ENCODE results near the gene FOXL3. TPM values are rescaled to one million over a fixed set of nuclear protein-coding genes. Genes with fewer than 3 reads are reported as not detected.

The FOXL3 gene
- total RNA-seq, 1 donor from 2014 or later, result not detected

GRCh38 chr7:300546-301290, 10.7 kb downstream of the FOXL3 start:
- no peaks in the 10 kb centered on the region for H3K9me3 Mint-ChIP-seq
- no peak for DNase-seq (ENCODE audit: extremely low spot score, unreplicated experiment)
- H3K27me3 Mint-ChIP-seq, result peaks cover 8% of the 10 kb centered on the region
- no peak overlapping the region for H3K4me3 Mint-ChIP-seq
- TF ChIP-seq, protein P1, sequence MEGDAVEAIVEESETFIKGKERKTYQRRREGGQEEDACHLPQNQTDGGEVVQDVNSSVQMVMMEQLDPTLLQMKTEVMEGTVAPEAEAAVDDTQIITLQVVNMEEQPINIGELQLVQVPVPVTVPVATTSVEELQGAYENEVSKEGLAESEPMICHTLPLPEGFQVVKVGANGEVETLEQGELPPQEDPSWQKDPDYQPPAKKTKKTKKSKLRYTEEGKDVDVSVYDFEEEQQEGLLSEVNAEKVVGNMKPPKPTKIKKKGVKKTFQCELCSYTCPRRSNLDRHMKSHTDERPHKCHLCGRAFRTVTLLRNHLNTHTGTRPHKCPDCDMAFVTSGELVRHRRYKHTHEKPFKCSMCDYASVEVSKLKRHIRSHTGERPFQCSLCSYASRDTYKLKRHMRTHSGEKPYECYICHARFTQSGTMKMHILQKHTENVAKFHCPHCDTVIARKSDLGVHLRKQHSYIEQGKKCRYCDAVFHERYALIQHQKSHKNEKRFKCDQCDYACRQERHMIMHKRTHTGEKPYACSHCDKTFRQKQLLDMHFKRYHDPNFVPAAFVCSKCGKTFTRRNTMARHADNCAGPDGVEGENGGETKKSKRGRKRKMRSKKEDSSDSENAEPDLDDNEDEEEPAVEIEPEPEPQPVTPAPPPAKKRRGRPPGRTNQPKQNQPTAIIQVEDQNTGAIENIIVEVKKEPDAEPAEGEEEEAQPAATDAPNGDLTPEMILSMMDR (conservative IDR thresholded peaks at IDR 0.05), result no peak
- peaks cover 4% of the 10 kb centered on the region for H3K4me1 Mint-ChIP-seq (ENCODE audit: unreplicated experiment)
- H3K36me3 Mint-ChIP-seq, result no peaks in the 10 kb centered on the region
- no peak overlapping the region for H3K27ac Mint-ChIP-seq

DNA sequence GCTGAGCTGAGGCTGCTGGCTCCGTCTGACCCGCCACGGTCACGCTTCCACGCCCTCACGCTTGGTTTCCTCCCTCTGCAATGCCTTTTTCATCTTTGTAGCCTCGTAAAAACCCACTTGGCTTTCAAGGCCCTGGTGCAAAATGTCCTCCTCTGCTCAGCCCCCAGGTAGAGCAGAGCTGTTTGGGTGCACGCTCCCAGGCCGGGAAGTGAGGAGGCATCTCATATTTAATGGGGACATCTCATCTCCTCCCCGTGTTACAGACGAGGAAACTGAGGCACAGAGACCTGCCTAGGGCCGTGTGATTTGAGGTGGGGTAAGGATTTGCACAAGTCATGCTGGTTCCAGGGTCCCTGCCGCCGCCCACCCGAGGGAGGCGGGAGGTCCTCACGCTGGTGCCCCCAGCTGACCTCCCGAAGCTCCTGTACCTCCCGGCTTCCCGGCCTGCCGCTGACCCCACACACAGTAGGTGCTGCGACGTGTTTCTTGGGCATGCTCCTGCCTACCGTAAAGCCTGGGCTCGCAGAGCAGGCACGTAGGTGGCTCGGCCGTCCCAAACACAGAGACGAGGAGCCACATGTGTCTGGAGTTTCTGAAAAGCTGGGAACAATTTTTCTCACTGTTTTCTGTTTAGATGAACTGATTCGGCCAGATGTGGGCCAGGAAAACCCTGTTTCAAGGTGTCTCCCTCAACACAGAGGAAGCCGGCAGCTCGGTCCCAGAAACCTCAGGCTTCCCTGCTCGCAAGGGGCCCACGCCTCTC, 11.5 kb downstream of the FOXL3 start:
- peaks cover 4% of the 10 kb centered on the region for H3K4me1 Mint-ChIP-seq (ENCODE audit: unreplicated experiment)
- H3K27ac Mint-ChIP-seq, result no peak overlapping the region
- no peak overlapping the region for H3K4me3 Mint-ChIP-seq
- no peaks in the 10 kb centered on the region for H3K36me3 Mint-ChIP-seq
- DNase-seq (ENCODE audit: extremely low spot score, unreplicated experiment), result no peak
- TF ChIP-seq, protein P1 (conservative IDR thresholded peaks at IDR 0.05), result no peak
- H3K9me3 Mint-ChIP-seq, result no peaks in the 10 kb centered on the region
- H3K27me3 Mint-ChIP-seq, result peaks cover 8% of the 10 kb centered on the region

GRCh38 chr7:302054-302992, 12.4 kb downstream of the FOXL3 start:
- DNase-seq (ENCODE audit: extremely low spot score, unreplicated experiment), result no peak
- Mint-ChIP-seq H3K9me3 (no peaks in the 10 kb centered on the region), H3K4me3 (no peak overlapping the region), H3K27ac (no peak overlapping the region), H3K4me1 (ENCODE audit: unreplicated experiment) (peaks cover 4% of the 10 kb centered on the region), H3K36me3 (no peaks in the 10 kb centered on the region), H3K27me3 (peaks cover 8% of the 10 kb centered on the region)
- TF ChIP-seq, protein P1 (conservative IDR thresholded peaks at IDR 0.05), result no peak

DNA sequence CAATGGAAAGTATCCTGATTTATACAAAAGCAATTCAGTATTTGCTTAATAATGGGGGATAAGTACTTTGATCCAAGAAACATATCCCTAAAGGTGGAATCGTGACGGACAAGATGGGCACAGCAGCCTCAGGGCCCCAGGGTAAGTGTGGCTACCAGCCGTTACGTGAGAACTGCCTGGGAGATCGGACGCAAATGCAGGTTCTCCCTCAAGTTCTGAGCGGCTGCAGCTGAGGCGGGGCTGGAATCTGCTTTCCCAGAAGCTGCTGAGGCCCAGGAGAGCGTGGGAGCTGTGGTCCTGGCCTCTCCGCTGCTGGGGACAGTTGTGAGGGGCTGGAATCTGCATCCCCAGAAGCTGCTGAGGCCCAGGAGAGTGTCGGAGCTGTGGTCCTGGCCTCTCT, 13.5 kb downstream of the FOXL3 start:
- H3K36me3 Mint-ChIP-seq, result no peaks in the 10 kb centered on the region
- TF ChIP-seq, protein P1 (conservative IDR thresholded peaks at IDR 0.05), result no peak
- no peak overlapping the region for H3K4me3 Mint-ChIP-seq
- H3K4me1 Mint-ChIP-seq (ENCODE audit: unreplicated experiment), result peaks cover 4% of the 10 kb centered on the region
- no peak overlapping the region for H3K27ac Mint-ChIP-seq
- no peak for DNase-seq (ENCODE audit: extremely low spot score, unreplicated experiment)
- peaks cover 8% of the 10 kb centered on the region for H3K27me3 Mint-ChIP-seq
- H3K9me3 Mint-ChIP-seq, result no peaks in the 10 kb centered on the region

DNA sequence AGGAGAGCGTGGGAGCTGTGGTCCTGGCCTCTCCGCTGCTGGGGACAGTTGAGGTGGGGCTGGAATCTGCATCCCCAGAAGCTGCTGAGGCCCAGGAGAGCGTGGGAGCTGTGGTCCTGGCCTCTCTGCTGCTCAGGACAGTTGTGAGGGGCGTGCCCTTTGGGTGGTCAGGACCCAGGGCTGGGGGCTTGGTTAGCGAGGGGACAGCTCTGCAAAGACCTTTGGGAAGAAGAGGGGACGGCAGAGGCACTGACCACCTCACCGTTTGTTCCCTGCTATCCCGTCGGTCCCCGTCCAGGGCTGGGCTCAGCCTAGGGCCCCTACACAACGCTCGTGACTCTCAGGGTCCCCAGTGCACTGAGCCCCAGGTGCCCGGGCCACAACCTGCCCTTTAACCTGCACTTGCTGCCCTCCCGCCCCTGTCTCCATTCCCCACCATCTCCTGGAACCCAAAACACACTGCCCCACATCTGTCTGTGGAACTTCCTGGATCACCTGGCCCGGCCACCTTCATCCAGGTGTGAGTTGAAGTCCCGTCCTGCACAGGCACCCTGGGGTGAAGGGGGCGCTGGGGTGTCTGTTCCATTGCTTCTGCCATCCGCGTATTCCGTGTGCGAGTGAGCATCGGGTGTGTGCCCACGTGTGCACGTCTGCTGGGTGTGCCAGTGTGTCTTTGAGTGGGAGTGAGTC, 14.1 kb downstream of the FOXL3 start:
- TF ChIP-seq, protein P1 (conservative IDR thresholded peaks at IDR 0.05), result no peak
- Mint-ChIP-seq H3K36me3 (no peaks in the 10 kb centered on the region), H3K4me3 (no peak overlapping the region), H3K27ac (no peak overlapping the region), H3K27me3 (peaks cover 3% of the 10 kb centered on the region), H3K4me1 (ENCODE audit: unreplicated experiment) (peaks cover 4% of the 10 kb centered on the region), H3K9me3 (no peaks in the 10 kb centered on the region)
- no peak for DNase-seq (ENCODE audit: extremely low spot score, unreplicated experiment)

Data from type B pancreatic cell (in vitro differentiated cells).